Kidney capillary endothelial cell (primary cell): ENCODE data around the gene THRSP.
"Not testable (repeated sequence)": the region's sequence is repeated elsewhere in the genome, so short reads cannot be mapped to it uniquely, and the experiment has no call there.

Experiments used
- DNase-seq: peaks from one replicate; pipeline ENCODE4 v3.0.0-alpha.2; 2018; ENCODE audit warnings: low spot score

Gene THRSP

DNA sequence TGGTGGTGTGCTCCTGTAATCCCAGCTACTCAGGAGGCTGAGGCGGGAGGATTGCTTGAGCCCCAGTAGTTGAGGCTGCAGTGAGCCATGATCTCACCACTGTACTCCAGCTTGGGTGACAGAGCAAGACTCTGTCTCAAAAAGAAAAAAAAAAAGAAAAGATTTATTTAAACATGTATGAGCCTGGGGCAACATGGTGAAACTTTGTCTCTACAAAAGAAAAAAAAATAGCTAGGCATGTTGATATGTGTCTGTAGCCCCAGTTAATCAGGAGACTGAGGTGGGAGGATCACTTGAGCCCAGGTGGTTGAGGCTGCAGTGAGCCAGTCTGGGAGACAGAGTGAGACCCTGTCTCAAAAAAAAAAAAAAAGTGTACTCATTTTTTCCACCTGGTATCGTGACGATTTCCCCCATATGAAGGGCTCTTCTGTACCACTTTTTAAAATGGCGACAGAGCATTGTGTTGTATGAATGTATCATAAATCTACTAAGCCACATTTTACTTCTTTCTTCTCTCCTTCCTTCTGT lies 24.2 kb upstream of the THRSP start:
- DNase-seq: no peak

GRCh38 chr11:78039919-78040671 lies 23.6 kb upstream of the THRSP start:
- DNase-seq: peak; percentile 78

GRCh38 chr11:78040691-78041379 lies 22.8 kb upstream of the THRSP start:
- no peak for DNase-seq

DNA sequence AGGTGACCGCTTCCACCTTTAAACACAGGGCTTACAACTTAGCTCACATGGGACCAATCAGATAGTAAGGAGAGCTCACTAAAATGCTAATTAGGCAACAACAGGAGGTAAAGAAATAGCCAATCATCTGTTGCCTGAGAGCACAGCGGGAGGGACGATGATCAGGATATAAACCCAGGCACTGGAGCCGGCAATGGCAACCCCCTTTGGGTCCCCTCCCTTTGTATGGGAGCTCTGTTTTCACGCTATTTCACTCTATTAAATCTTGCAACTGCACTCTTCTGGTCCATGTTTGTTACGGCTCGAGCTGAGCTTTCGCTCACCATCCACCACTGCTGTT lies 22.3 kb upstream of the THRSP start:
- DNase-seq: not testable (repeated sequence)

- DNase-seq: no peak
Observed at GRCh38 chr11:78041843-78042440, 21.7 kb upstream of the THRSP start.

GRCh38 chr11:78044706-78045105 lies 19.0 kb upstream of the THRSP start:
- no peak for DNase-seq

- DNase-seq: peak; percentile 71
Observed at GRCh38 chr11:78045851-78046485, 17.7 kb upstream of the THRSP start.

GRCh38 chr11:78046486-78046854 lies 17.2 kb upstream of the THRSP start:
- no peak for DNase-seq

DNA sequence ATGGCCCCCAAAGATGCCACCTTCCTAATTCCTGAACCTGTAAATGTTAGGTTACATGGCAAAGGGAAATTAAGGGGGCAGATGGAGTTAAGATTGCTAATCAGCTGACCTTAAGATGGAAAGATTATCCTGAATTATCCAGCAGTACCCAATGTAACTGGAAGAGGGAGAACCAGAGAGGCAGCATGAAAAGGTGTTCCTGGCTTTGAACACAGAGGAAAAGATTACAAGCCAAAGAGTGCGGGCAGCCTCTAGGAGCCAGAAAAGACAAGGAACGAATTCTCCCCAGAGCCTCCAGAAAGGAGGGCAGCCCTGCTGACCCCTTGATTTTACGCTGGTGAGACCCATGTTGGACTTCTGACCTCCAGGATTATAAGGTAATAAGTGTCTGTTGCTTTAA lies 15.1 kb upstream of the THRSP start:
- DNase-seq: no peak

DNA sequence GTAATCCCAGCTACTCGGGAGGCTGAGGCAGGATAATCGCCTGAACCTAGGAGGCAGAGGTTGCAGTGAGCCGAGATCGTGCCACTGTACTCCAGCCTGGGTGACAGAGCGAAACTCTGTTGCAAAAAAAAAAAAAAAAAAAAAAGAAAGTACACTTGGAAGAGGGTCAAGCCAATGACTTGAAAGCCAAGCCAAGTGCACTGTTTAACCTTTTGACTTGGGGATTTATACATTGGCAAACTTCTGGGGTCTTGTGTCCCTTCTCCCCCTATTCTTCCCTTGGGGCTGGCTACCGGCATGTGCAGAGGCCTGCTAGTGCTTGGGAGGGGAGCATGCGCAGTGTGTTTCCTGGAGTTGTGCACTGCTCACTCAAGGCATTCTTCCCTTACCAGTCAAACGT lies 14.3 kb upstream of the THRSP start:
- no peak for DNase-seq

- DNase-seq: peak; percentile 15
Observed at GRCh38 chr11:78050964-78051831, 12.5 kb upstream of the THRSP start.

- DNase-seq: no peak
Observed at GRCh38 chr11:78054971-78055370, 8.7 kb upstream of the THRSP start.

- DNase-seq: no peak
Observed at GRCh38 chr11:78056093-78056492, 7.6 kb upstream of the THRSP start.

DNA sequence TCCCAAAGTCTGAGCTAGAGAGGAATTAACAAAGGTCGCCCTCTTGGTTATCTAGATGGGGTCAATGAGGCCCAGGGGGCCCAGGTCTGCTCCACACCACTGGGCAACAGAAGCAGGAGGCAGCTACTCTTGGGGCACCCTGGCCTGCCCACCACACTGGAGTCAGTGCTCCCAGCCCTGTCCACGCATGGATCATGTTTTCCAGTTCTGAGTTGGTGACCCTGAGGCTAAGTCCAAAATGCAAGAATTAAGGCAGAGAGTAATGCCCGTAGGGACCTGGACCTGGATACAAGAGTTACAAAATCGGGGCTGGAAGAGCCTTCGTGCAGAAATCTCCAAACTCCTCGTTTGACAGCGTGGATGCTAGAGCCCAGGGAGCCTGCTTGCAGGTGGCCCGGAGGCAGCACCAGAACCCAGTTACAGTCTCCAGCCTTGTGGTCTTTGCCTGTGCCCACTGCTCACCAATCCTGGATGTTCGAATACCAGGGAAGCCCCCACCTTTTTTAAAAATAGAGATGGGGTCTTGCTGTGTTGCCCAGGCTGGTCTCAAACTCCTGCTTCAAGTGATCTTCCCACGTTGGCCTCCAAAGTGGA lies 6.1 kb upstream of the THRSP start:
- no peak for DNase-seq

DNA sequence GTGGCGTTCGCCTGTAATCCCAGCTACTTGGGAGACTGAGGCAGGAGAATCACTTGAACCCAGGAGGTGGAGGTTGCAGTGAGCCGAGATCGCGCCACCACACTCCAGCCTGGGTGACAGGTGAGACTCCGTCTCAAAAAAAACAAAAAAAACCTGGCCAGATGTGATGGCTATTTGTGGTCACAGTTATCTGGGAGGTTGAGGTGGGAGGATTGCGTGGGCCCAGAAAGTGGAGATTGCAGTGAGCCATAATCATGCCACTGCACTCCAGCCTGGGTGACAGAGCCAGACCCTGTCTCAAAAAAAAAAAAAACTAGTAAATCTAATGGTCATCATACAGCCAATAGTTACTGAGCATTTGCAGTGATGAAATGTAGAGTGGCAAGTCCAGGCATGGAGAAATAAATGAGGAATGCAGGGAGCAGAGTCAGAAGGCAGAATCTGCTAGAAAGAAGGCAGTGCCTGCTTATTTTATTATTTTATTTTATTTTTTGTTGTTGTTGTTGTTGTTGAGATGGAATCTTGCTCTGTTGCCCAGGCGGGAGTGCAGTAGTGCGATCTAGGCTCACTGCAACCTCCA lies 3.8 kb upstream of the THRSP start:
- DNase-seq: not testable (repeated sequence)

DNA sequence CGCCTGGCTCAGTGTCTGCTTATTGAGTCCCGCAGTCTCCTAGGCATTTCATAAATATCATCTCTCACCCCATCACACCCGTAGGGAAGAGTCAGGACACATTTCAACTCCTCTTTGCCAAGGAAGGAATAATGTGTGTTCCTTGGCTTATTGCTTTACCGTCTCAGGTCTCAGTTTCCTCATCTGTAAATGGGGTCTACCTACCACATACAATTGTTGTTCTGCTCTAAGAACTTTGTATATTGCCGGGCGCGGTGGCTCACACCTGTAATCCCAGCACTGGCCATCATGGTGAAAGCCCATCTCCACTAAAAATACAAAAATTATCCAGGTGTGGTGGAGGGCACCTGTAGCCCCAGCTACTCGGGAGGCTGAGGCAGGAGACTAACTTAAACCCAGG lies 3.1 kb upstream of the THRSP start:
- DNase-seq: no peak

DNA sequence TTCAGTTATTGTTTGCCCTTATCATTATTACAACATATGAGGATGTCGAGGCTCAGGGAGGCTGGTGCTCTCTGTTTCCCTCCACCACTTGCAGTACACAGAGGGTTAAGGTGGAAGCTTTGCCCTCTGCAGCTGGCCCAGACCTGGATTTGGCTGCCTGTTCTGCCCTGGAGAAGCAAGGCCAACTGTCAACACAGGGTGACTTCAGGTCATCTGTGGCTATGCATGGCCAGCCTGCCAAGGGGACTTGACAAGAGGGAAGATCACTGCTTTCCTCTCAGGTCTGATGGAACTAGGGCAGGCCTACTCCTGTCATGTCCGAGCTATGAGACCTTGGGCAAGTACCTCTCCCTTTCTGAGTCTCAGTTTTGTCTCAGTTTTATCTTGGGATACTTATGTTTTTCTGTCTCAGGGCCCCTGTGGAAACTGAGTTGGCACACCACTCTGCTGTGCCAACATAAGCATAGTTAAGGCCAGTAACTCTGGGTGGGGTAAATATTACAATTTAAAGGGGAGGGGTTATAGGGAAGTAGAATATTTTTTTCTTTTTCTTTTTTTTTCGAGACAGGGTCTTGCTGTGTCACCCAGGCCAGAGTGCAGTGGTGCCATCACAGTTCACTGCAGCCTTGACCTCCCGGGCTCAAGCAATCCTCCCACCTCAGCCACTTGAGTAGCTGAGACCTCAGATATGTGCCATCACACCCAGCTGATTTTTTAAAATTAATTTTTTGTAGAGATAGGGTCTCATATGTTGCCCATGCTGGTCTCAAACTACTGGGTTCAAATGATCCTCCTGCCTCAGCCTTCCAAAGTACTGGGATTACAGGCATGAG lies 2.4 kb upstream of the THRSP start:
- no peak for DNase-seq

DNA sequence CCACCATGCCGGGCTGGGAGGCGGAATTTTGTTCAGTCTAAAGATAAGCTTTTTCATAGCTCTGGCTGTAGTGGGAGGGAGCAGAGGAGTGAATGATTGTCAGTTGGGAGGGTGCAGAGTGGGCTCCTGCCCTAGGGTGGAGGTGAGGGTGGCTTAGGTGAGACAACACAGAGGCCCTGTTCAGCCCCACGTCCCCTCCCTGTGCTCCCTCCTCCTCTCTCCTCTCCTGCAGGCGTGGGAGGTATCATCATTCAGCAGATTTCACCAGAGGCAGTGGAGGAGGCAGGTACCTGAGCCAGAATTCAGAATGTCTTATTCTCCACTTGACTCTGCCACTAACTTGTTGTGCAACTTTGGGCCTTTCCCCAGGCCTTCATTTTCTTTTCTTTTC lies 1.7 kb upstream of the THRSP start:
- DNase-seq: no peak

DNA sequence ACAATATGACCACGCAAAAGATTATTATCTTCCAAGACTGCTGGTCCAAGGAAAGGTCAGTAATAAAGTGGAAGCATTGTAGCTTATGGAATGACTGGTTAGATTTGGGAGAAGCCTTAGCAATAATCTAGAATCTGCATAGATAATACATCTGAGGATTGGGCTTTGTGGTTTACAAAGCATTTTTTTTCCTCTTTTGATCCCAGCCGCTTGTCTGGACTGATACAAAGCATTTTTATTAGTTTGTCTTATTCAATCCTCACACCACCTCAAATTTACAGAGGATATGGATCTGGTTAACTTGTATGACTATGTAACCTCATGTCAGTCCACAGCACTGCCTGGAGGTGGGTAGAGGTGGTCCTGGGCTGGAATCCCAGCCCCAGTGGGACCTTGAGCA lies 990 bp upstream of the THRSP start:
- no peak for DNase-seq

- DNase-seq: no peak
Observed at GRCh38 chr11:78065203-78065602, 1.5 kb downstream of the THRSP start.
